GM21367 (cell line): Measurements from ENCODE around the gene LRRC53.

ENCODE experiments used
- ATAC-seq: cut with Tn5 transposase; IDR thresholded peaks from one replicate; pipeline ENCODE4 v1.9.1; 2021; ENCODE audit not compliant: unreplicated experiment

LRRC53 gene

GRCh38 chr1:74504125-74504932 lies 8.1 kb downstream of the LRRC53 start:
- peak; percentile 94 for ATAC-seq

GRCh38 chr1:74502858-74503257 lies 9.6 kb downstream of the LRRC53 start:
- ATAC-seq, result no peak

GRCh38 chr1:74502432-74502831 lies 10.0 kb downstream of the LRRC53 start:
- ATAC-seq, result no peak

GRCh38 chr1:74498901-74499300 lies 13.5 kb downstream of the LRRC53 start:
- no peak for ATAC-seq

GRCh38 chr1:74496669-74497068 lies 15.7 kb downstream of the LRRC53 start:
- ATAC-seq, result no peak

GRCh38 chr1:74486036-74486435 lies 26.4 kb downstream of the LRRC53 start:
- ATAC-seq, result no peak

- no peak for ATAC-seq
These were observed 26.8 kb downstream of the LRRC53 start for GRCh38 chr1:74485622-74486021.

- no peak for ATAC-seq
These were observed 30.8 kb downstream of the LRRC53 start for GRCh38 chr1:74481607-74482006.

- ATAC-seq, result no peak
These were observed 32.3 kb downstream of the LRRC53 start for GRCh38 chr1:74480068-74480467.

GRCh38 chr1:74478979-74479378 lies 33.4 kb downstream of the LRRC53 start:
- ATAC-seq, result no peak

GRCh38 chr1:74474585-74474984 lies 37.8 kb downstream of the LRRC53 start:
- no peak for ATAC-seq

- ATAC-seq, result no peak
These were observed 40.9 kb downstream of the LRRC53 start for GRCh38 chr1:74471470-74471869.

- no peak for ATAC-seq
These were observed 41.5 kb downstream of the LRRC53 start for GRCh38 chr1:74470936-74471335.

GRCh38 chr1:74470251-74470650 lies 42.2 kb downstream of the LRRC53 start:
- no peak for ATAC-seq

GRCh38 chr1:74468982-74469603 lies 43.3 kb downstream of the LRRC53 start:
- no peak for ATAC-seq

GRCh38 chr1:74467786-74468377 lies 44.5 kb downstream of the LRRC53 start:
- no peak for ATAC-seq

- no peak for ATAC-seq
These were observed 47.2 kb downstream of the LRRC53 start for GRCh38 chr1:74465193-74465681.

- ATAC-seq, result no peak
These were observed 48.4 kb downstream of the LRRC53 start for GRCh38 chr1:74464037-74464436.

GRCh38 chr1:74463333-74463988 lies 49.0 kb downstream of the LRRC53 start:
- peak; percentile 86 for ATAC-seq

GRCh38 chr1:74457253-74457652 lies 55.2 kb downstream of the LRRC53 start:
- no peak for ATAC-seq

- no peak for ATAC-seq
These were observed 57.0 kb downstream of the LRRC53 start for GRCh38 chr1:74455390-74455789.
